HAP-1 (cell line): ENCODE results near the gene TRPM3.

Source experiments
- DNase-seq, 2 experiments: peaks; one replicate each; pipeline ENCODE4 v3.0.0-alpha.2; 2016 to 2020; ENCODE audit warnings: low spot score in 2 of 2
- H3K27me3 ChIP-seq: fragments of 250-450 bp; sonication (Bioruptor Pico); 2 replicates; pipeline ENCODE4 v1.5.1; 2020; ENCODE audit warnings: low read depth, mild to moderate bottlenecking, moderate library complexity
- H3K36me3 ChIP-seq: fragments of 250-450 bp; sonication (Bioruptor Pico); replicated peaks from 2 replicates; pipeline ENCODE4 v1.5.1; 2020; ENCODE audit warnings: mild to moderate bottlenecking
- H3K4me1 ChIP-seq: fragments of 250-450 bp; sonication (Bioruptor Pico); 2 replicates; pipeline ENCODE4 v1.5.1; 2020; ENCODE audit warnings: mild to moderate bottlenecking
- H3K4me3 ChIP-seq: fragments of 250-450 bp; sonication (Bioruptor Pico); 2 replicates; pipeline ENCODE4 v1.5.1; 2020; ENCODE audit warnings: mild to moderate bottlenecking, moderate library complexity
- H3K9me3 ChIP-seq: fragments of 250-450 bp; sonication (Bioruptor Pico); 2 replicates; pipeline ENCODE4 v1.5.1; 2020; ENCODE audit warnings: mild to moderate bottlenecking, moderate library complexity
- in situ Hi-C: fragments of 300-500 bp; cut with MboI; formaldehyde crosslinking; loops from 3 replicates; pipeline ENCODE4 v1.14.3; 2020; ENCODE audit warnings: low sequenced_read_pairs, inconsistent platforms, mixed read lengths

Gene TRPM3

GRCh38 chr9:70878576-70878975 is 242.8 kb downstream of the TRPM3 start:
- no peaks in the 10 kb centered on the region for H3K9me3 ChIP-seq
- no peak overlapping the region for H3K4me3 ChIP-seq
- no peaks in the 10 kb centered on the region for H3K36me3 ChIP-seq
- H3K4me1 ChIP-seq, result peaks cover 4% of the 10 kb centered on the region
- in situ Hi-C loops, result no loop called here
- no peaks in the 10 kb centered on the region for H3K27me3 ChIP-seq
- DNase-seq, result no peak

GRCh38 chr9:70874451-70874850 is 247.0 kb downstream of the TRPM3 start:
- in situ Hi-C loops, result no loop called here
- no peaks in the 10 kb centered on the region for H3K36me3 ChIP-seq
- H3K27me3 ChIP-seq, result no peaks in the 10 kb centered on the region
- peaks cover 5% of the 10 kb centered on the region for H3K4me1 ChIP-seq
- no peak overlapping the region for H3K4me3 ChIP-seq
- no peak for DNase-seq
- H3K9me3 ChIP-seq, result no peaks in the 10 kb centered on the region

- in situ Hi-C loops, result no loop called here
- DNase-seq, result no peak
- Histone ChIP-seq H3K27me3 (no peaks in the 10 kb centered on the region), H3K4me3 (no peak overlapping the region), H3K4me1 (peaks cover 7% of the 10 kb centered on the region), H3K36me3 (no peaks in the 10 kb centered on the region), H3K9me3 (no peaks in the 10 kb centered on the region)
These were observed 247.9 kb downstream of the TRPM3 start for GRCh38 chr9:70873506-70873905.

DNA sequence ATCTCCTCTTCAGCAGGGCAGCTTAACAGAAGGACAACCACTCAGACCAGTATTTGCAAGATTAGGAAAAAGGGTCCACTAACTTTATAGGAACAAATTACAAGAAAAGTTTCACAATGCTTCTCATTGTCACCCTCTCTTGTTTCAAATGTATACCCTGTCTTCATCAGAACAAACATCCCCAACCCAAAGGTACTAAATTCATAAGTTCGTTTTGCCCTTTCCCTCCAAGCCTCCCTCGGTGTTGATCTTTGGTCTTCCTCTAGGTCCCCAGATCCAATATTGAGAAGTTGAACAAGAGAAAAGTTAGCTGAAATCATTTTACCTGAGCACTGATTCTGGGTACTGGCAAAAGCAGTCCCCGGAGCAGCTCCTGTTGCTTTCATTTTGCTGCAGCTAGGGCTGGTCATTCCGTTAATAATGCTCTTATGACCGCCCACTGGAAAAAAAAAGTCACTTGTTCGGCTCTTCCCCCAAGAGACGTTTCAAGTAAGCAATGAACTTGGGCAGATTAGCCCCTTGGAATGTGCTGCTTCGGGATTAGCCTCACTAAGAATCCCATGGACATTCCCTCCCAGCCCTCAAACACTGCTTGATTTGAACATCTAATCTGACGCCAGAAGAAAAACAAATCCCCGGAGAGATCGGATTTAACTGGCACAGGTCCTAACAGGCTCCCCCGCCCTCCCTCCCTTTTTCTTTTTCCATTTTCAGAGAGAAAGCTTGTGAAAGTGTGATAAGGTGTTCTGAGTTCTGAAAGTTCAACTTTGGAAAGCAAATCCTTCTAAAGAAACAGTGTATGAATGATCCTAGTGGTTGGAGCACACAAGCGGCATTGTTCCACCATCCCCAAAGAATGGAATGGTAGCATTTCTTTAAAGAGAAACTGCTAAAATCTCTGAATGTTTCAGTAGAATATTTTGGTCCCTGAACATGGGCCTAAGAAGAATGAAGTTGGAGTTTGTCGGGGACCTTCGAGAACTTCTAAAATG is 252.5 kb downstream of the TRPM3 start:
- H3K9me3 ChIP-seq, result no peaks in the 10 kb centered on the region
- H3K4me3 ChIP-seq, result peak overlapping the region; percentile 52
- DNase-seq, result peak; percentile 89 to 98
- peaks cover under 1% of the 10 kb centered on the region for H3K36me3 ChIP-seq
- in situ Hi-C loops, result no loop called here
- H3K4me1 ChIP-seq, result peaks cover 35% of the 10 kb centered on the region
- no peaks in the 10 kb centered on the region for H3K27me3 ChIP-seq

DNA sequence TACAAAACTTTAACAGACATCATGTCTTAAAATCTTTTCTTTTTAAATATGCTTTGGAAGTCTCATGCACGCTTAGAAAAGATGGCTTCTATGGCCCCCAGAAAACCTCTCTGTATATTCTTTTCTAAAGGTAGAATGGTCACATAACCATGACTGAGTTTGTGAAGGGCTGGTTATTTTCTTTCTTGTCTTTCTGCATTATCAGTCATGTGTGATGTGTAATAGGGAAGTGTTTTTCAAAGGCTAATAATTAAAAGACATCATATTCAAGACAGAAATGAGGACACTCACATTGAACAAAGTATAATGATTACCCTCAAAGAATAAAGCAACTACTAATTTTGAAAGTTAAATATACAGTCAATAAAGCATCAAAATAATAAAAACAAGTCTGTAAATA is 253.4 kb downstream of the TRPM3 start:
- DNase-seq, result no peak
- in situ Hi-C loops, result no loop called here
- H3K9me3 ChIP-seq, result no peaks in the 10 kb centered on the region
- H3K4me1 ChIP-seq, result peaks cover 40% of the 10 kb centered on the region
- no peaks in the 10 kb centered on the region for H3K27me3 ChIP-seq
- peak overlapping the region; percentile 52 for H3K4me3 ChIP-seq
- peaks cover 10% of the 10 kb centered on the region for H3K36me3 ChIP-seq

GRCh38 chr9:70865471-70865870 is 255.9 kb downstream of the TRPM3 start:
- no peaks in the 10 kb centered on the region for H3K27me3 ChIP-seq
- no peaks in the 10 kb centered on the region for H3K9me3 ChIP-seq
- DNase-seq, result peak; percentile 60 to 66
- peaks cover 34% of the 10 kb centered on the region for H3K36me3 ChIP-seq
- H3K4me1 ChIP-seq, result peaks cover 40% of the 10 kb centered on the region
- in situ Hi-C loops, result no loop called here
- H3K4me3 ChIP-seq, result peak overlapping the region; percentile 52; the same call in 1 of the 2 replicates

DNA sequence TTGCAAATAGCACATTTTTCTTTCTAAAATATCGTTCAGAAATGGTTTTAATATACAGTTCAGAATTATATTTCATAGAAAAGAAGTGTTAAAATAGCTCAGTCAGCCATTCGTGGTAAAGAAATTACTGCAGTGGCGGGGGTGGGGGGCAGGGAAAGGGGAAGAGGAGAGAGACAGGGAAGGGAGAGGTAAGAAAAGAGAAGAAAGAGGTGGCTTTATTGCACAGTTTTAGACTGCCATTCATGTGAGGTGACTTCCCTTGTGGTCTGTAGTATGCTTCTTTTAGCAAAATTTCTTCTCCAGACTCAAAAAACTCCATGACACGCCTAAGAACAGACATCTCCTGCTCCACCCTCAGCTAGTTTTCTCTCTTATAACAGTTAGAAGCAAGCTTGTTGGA is 259.6 kb downstream of the TRPM3 start:
- H3K9me3 ChIP-seq, result no peaks in the 10 kb centered on the region
- H3K36me3 ChIP-seq, result peaks cover 70% of the 10 kb centered on the region
- H3K4me1 ChIP-seq, result peaks cover 32% of the 10 kb centered on the region
- DNase-seq, result no peak
- in situ Hi-C loops, result no loop called here
- no peak overlapping the region for H3K4me3 ChIP-seq
- H3K27me3 ChIP-seq, result no peaks in the 10 kb centered on the region

- H3K4me3 ChIP-seq, result no peak overlapping the region
- in situ Hi-C loops, result no loop called here
- no peak for DNase-seq
These were observed 260.0 kb downstream of the TRPM3 start for GRCh38 chr9:70861376-70861775.

DNA sequence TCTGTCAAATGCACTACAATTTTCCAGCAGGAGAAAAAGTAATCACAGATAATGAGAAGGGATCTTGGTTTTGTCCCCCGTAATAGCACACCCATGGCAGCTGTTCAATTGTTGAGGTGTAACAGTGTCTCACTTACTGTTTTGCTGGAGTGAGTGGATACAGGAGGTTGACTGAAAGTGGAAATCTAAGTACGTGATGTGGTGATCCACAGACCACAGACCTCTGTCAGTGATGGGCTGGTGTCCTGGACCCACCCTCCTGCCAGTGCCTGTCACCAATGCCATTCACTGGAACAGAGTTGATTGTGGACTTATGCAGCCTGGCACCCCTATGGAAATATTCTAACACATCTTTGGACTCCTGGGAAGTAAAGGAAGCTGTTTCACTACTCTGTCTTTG is 261.7 kb downstream of the TRPM3 start:
- Histone ChIP-seq H3K36me3 (peaks cover 86% of the 10 kb centered on the region), H3K27me3 (no peaks in the 10 kb centered on the region), H3K4me1 (peaks cover 11% of the 10 kb centered on the region), H3K4me3 (no peak overlapping the region), H3K9me3 (no peaks in the 10 kb centered on the region)
- in situ Hi-C loops, result no loop called here
- no peak for DNase-seq

More at GRCh38 chr9:70861376-70861775, 260.0 kb downstream of the TRPM3 start:
- H3K4me1 ChIP-seq, result peaks cover 28% of the 10 kb centered on the region
- peaks cover 74% of the 10 kb centered on the region for H3K36me3 ChIP-seq
- no peaks in the 10 kb centered on the region for H3K9me3 ChIP-seq
- H3K27me3 ChIP-seq, result no peaks in the 10 kb centered on the region

- Histone ChIP-seq H3K4me3 (no peak overlapping the region), H3K4me1 (no peaks in the 10 kb centered on the region), H3K36me3 (peaks cover 87% of the 10 kb centered on the region), H3K9me3 (no peaks in the 10 kb centered on the region), H3K27me3 (no peaks in the 10 kb centered on the region)
- in situ Hi-C loops, result no loop called here
- no peak for DNase-seq
These were observed 265.0 kb downstream of the TRPM3 start for GRCh38 chr9:70856411-70856810.

- Histone ChIP-seq H3K4me1 (no peaks in the 10 kb centered on the region), H3K9me3 (no peaks in the 10 kb centered on the region), H3K4me3 (no peak overlapping the region), H3K36me3 (peaks cover 72% of the 10 kb centered on the region), H3K27me3 (no peaks in the 10 kb centered on the region)
- in situ Hi-C loops, result no loop called here
- DNase-seq, result no peak
These were observed 268.6 kb downstream of the TRPM3 start for GRCh38 chr9:70852711-70853240.

- in situ Hi-C loops, result loop anchor here (25.0 kb wide), 1 partner anchor 203 kb away; no protein-coding TSS in a partner anchor
These were observed 281.2 kb downstream of the TRPM3 start for GRCh38 chr9:70840266-70840665.

GRCh38 chr9:70835323-70835722 is 286.1 kb downstream of the TRPM3 start:
- H3K4me1 ChIP-seq, result peaks cover 25% of the 10 kb centered on the region
- DNase-seq, result no peak
- in situ Hi-C loops, result loop anchor here (25.0 kb wide), 1 partner anchor 198 kb away; no protein-coding TSS in a partner anchor
- H3K27me3 ChIP-seq, result no peaks in the 10 kb centered on the region
- no peaks in the 10 kb centered on the region for H3K9me3 ChIP-seq
- peaks cover 49% of the 10 kb centered on the region for H3K36me3 ChIP-seq
- H3K4me3 ChIP-seq, result no peak overlapping the region

More at GRCh38 chr9:70840266-70840665, 281.2 kb downstream of the TRPM3 start:
- Histone ChIP-seq H3K4me1 (peaks cover 12% of the 10 kb centered on the region), H3K4me3 (no peak overlapping the region), H3K9me3 (no peaks in the 10 kb centered on the region), H3K27me3 (no peaks in the 10 kb centered on the region), H3K36me3 (peaks cover 87% of the 10 kb centered on the region)
- peak; percentile 67 to 69 for DNase-seq

DNA sequence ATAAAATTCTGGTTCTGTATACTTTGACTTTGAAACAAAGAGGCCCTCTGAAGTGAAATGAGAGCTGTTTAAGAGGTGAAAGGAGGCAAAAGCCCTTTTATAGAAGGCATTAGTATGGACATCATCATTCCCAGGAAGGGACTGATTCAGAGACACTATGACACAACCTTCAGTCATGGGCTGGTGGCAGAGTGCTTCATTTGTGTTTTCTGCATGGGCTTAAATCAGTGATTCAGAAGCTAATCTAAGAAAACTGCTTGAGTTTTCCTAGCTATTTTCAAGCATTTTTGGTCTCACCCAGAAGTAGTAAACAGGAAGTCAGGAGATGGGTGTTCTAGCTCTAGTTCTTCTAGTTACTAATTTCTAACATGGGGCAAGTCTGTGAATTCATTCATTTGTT is 288.9 kb downstream of the TRPM3 start:
- in situ Hi-C loops, result loop anchor here (25.0 kb wide), 1 partner anchor 195 kb away; no protein-coding TSS in a partner anchor
- H3K4me3 ChIP-seq, result no peak overlapping the region
- no peak for DNase-seq
- no peaks in the 10 kb centered on the region for H3K9me3 ChIP-seq
- peaks cover 29% of the 10 kb centered on the region for H3K36me3 ChIP-seq
- H3K4me1 ChIP-seq, result peaks cover 35% of the 10 kb centered on the region
- no peaks in the 10 kb centered on the region for H3K27me3 ChIP-seq
